ENCODE data around the gene SELENON.

DNA sequence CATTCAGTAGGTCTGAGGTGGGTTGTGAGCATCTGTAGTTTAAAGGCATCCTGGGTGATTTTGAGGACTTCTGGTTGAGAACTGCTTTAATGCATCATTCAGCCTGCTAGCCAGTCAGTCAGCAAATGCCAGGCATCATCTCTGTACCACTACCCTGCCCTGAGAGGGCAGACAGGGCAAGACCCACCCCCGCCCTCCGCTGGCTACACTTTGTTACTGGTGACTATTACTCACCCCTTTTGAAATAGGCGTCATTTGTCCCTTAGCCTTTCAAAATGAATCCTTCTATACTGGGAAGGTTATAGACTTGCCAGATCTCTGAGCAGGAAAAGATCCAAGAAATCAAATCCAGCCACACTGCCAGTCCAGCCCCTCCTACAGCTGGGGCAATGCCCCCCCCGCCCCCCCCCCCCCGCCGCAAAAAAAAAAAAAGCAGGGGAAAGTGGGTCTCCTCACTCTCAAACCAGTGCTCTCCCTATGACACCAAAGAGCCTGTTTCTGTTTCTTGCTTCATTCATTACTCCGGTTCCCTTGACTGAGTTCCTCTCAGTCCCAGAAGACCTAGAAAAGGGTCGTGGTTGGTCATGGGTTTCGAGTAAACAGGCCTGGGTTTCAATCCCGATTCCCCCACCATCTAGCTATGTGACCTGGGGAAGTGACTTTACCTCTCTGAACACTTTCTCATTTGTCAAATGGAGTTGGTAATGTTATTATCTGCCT, 4.4 kb downstream of the SELENON start:
- TF ChIP-seq, protein P1, sequence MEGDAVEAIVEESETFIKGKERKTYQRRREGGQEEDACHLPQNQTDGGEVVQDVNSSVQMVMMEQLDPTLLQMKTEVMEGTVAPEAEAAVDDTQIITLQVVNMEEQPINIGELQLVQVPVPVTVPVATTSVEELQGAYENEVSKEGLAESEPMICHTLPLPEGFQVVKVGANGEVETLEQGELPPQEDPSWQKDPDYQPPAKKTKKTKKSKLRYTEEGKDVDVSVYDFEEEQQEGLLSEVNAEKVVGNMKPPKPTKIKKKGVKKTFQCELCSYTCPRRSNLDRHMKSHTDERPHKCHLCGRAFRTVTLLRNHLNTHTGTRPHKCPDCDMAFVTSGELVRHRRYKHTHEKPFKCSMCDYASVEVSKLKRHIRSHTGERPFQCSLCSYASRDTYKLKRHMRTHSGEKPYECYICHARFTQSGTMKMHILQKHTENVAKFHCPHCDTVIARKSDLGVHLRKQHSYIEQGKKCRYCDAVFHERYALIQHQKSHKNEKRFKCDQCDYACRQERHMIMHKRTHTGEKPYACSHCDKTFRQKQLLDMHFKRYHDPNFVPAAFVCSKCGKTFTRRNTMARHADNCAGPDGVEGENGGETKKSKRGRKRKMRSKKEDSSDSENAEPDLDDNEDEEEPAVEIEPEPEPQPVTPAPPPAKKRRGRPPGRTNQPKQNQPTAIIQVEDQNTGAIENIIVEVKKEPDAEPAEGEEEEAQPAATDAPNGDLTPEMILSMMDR (conservative IDR thresholded peaks at IDR 0.05; ENCODE audit: low read depth, low read length) = no peak
- TF ChIP-seq CEBPB (IDR thresholded peaks at IDR 0.05; ENCODE audit: low read depth, low read length) = no peak
- TF ChIP-seq MAFK (IDR thresholded peaks at IDR 0.05; ENCODE audit: low read depth, low read length) = no peak
- TF ChIP-seq MAZ (IDR thresholded peaks at IDR 0.05; ENCODE audit: borderline replicate concordance, low read depth, low read length) = no peak
- no peak for TF ChIP-seq POLR2A (IDR thresholded peaks at IDR 0.05; ENCODE audit: low read depth, low read length)
- TF ChIP-seq MXI1 (IDR thresholded peaks at IDR 0.05; ENCODE audit: borderline replicate concordance, low read depth, low read length) = no peak
- no peak for TF ChIP-seq RCOR1 (IDR thresholded peaks at IDR 0.05; ENCODE audit: insufficient replicate concordance, low read length)
- no peak for TF ChIP-seq RAD21 (IDR thresholded peaks at IDR 0.05; ENCODE audit: low read length)
- TF ChIP-seq, protein P2, sequence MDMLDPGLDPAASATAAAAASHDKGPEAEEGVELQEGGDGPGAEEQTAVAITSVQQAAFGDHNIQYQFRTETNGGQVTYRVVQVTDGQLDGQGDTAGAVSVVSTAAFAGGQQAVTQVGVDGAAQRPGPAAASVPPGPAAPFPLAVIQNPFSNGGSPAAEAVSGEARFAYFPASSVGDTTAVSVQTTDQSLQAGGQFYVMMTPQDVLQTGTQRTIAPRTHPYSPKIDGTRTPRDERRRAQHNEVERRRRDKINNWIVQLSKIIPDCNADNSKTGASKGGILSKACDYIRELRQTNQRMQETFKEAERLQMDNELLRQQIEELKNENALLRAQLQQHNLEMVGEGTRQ (IDR thresholded peaks at IDR 0.05; ENCODE audit: low read depth, low read length) = no peak
- no peak for TF ChIP-seq BHLHE40 (IDR thresholded peaks at IDR 0.05; ENCODE audit: low read depth, low read length)
